Coronary artery (tissue), 2 donors: ENCODE data around the gene IMMP2L.
"Not testable (repeated sequence)": the region's sequence is repeated elsewhere in the genome, so short reads cannot be mapped to it uniquely, and the experiment has no call there.

ENCODE experiments used
- DNase-seq: peaks from one replicate; pipeline ENCODE4 v3.0.0-alpha.2; 2017; ENCODE audit warnings: low spot score
- H3K27ac ChIP-seq, 2 donors: fragments of 200-600 bp; sonication (generic); one replicate each; pipeline ENCODE4 v1.5.1; 2016 to 2019
- H3K4me3 ChIP-seq: fragments of 200-600 bp; sonication (generic); 2 replicates; pipeline ENCODE4 v1.5.1; 2016; ENCODE audit warnings: mild to moderate bottlenecking, moderate library complexity
- TF ChIP-seq, protein P1 (sequence below): fragments of 200-600 bp; sonication (generic); IDR thresholded peaks from one replicate; pipeline ENCODE4 v1.5.1; 2019; ENCODE audit warnings: antibody characterized with exemption

IMMP2L gene

GRCh38 chr7:111561904-111562732, at the start of gene IMMP2L:
IMMP2L (minus strand) TSS chr7:111562492.
- TF ChIP-seq, protein P1, sequence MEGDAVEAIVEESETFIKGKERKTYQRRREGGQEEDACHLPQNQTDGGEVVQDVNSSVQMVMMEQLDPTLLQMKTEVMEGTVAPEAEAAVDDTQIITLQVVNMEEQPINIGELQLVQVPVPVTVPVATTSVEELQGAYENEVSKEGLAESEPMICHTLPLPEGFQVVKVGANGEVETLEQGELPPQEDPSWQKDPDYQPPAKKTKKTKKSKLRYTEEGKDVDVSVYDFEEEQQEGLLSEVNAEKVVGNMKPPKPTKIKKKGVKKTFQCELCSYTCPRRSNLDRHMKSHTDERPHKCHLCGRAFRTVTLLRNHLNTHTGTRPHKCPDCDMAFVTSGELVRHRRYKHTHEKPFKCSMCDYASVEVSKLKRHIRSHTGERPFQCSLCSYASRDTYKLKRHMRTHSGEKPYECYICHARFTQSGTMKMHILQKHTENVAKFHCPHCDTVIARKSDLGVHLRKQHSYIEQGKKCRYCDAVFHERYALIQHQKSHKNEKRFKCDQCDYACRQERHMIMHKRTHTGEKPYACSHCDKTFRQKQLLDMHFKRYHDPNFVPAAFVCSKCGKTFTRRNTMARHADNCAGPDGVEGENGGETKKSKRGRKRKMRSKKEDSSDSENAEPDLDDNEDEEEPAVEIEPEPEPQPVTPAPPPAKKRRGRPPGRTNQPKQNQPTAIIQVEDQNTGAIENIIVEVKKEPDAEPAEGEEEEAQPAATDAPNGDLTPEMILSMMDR, result peak; percentile 33
- peak; percentile 88 for DNase-seq
- Histone ChIP-seq H3K4me3 (peak within 1 kb of the TSS; percentile 87), H3K27ac (peak within 1 kb of the TSS; percentile 86 to 88)

GRCh38 chr7:111609483-111610254, 47.4 kb upstream of the IMMP2L start:
- not testable (repeated sequence) for DNase-seq, H3K4me3 ChIP-seq, H3K27ac ChIP-seq

GRCh38 chr7:111607621-111608020, 45.3 kb upstream of the IMMP2L start:
- no peak overlapping the region for H3K4me3 ChIP-seq
- H3K27ac ChIP-seq, result no peak overlapping the region
- DNase-seq, result no peak
- TF ChIP-seq, protein P1, result no peak

DNA sequence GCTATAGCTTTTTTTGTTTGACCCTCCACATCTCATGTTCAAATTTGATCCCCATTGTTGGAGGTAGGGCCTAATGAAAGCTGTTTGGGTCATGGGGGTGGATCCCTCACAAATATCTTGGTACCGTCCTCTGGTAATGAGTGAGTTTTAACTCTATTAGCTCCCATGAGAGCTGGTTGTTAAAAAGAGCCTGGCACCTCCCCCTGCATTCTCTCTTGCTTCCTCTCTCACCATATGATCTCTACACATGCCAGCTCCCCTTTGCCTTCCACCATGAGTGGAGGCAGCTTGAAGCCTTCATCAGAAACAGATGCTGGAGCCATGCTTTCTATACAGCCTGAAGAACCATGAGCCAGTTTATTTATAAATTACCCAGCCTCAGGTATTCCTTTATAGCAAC, 43.0 kb upstream of the IMMP2L start:
- Histone ChIP-seq H3K4me3 (no peak overlapping the region), H3K27ac (no peak overlapping the region)
- DNase-seq, result no peak
- TF ChIP-seq, protein P1, result no peak

- no peak for DNase-seq
- TF ChIP-seq, protein P1, result no peak
- no peak overlapping the region for H3K4me3 ChIP-seq
- no peak overlapping the region for H3K27ac ChIP-seq
Measured at GRCh38 chr7:111600091-111600490, 37.8 kb upstream of the IMMP2L start.

DNA sequence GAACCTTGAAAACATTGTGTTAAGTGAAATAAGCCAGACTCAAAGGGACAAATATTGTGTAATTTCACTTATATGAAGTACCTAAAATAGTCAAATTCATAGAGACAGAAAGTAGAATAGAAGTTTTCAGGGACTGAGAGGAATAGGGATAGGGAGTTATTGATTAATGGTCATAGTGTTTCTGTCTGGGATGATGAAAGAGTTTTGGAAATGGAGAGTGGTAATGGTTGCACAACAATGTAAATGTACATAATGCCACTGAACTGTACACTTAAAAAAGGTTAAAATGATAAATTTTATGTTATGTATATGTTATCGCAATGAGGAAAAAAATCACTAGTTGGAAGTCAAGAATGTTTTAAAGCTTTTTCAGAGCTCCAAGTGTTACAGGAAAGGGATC, 33.5 kb upstream of the IMMP2L start:
- no peak overlapping the region for H3K4me3 ChIP-seq
- TF ChIP-seq, protein P1, result no peak
- H3K27ac ChIP-seq, result no peak overlapping the region
- DNase-seq, result no peak

DNA sequence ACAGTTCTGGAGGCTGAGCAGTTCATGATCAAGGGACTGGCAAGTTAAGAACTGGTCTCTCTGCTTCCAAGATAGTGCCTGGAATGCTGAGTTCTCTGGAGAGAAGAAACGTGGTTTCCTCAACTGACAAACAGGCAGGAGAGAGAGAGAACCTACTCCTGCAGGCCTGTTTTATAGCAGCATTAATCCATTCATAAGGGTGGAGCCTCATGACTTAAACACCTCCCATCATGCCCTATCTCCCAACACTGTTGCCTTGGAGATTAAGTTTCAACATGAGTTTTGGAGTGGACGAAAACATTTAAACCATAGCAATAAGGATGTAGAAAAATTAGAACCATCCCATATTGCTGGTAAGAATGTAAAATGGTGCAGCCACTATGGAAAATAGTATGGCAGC, 32.3 kb upstream of the IMMP2L start:
- H3K27ac ChIP-seq, result no peak overlapping the region
- DNase-seq, result no peak
- TF ChIP-seq, protein P1, result no peak
- H3K4me3 ChIP-seq, result no peak overlapping the region
